Stimulated activated memory B cell treated with anti-CD40 and anti-IgM and Interleukin-4, amounts not matched to agents 10 μg/mL and 1 μg/mL and 100 μg/mL, for 72 hours (primary cell): ENCODE results near the gene SNCAIP.

Source experiments
- ATAC-seq: fragments of 150-1000 bp; cut with Tn5 transposase; 2 replicates; pipeline ENCODE4 v1.10.0; 2021
- H3K27ac Mint-ChIP-seq: one replicate; pipeline ENCODE4 v1.8.0; 2022; ENCODE audit warnings: mild to moderate bottlenecking, mixed read lengths
- H3K27me3 Mint-ChIP-seq: one replicate; pipeline ENCODE4 v1.8.0; 2022; ENCODE audit warnings: mixed read lengths
- H3K36me3 Mint-ChIP-seq: one replicate; pipeline ENCODE4 v1.8.0; 2022; ENCODE audit warnings: mixed read lengths
- H3K4me1 Mint-ChIP-seq: one replicate; pipeline ENCODE4 v1.8.0; 2022; ENCODE audit warnings: mixed read lengths
- H3K4me3 Mint-ChIP-seq: one replicate; pipeline ENCODE4 v1.8.0; 2022; ENCODE audit warnings: mild to moderate bottlenecking, moderate library complexity, mixed read lengths
- H3K9me3 Mint-ChIP-seq: one replicate; pipeline ENCODE4 v1.8.0; 2022; ENCODE audit warnings: mixed read lengths

SNCAIP gene

DNA sequence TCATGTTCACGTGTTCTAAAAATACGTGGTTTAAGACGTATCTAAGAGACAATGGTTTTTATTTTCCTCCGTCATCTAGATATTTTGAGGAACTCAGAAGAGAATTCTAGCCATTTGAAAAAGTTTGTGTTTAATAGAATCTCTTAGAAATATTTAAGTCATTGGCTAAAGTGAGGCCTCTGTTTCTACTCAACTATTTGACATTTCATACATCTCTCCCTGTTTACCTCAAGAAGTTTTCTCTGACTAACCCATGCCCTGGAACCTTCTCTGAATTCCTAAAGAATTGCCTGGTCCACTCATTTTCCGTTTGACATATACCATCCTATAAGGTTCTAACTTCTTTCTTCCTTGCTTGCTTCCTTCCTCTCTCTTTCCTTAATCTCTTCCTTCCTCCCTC, 178.7 kb downstream of the SNCAIP start:
- peaks cover 28% of the 10 kb centered on the region for H3K27me3 Mint-ChIP-seq
- H3K27ac Mint-ChIP-seq = no peak overlapping the region
- H3K9me3 Mint-ChIP-seq = peaks cover 3% of the 10 kb centered on the region
- H3K4me3 Mint-ChIP-seq = no peak overlapping the region
- no peaks in the 10 kb centered on the region for H3K36me3 Mint-ChIP-seq
- no peaks in the 10 kb centered on the region for H3K4me1 Mint-ChIP-seq
- ATAC-seq = no peak

DNA sequence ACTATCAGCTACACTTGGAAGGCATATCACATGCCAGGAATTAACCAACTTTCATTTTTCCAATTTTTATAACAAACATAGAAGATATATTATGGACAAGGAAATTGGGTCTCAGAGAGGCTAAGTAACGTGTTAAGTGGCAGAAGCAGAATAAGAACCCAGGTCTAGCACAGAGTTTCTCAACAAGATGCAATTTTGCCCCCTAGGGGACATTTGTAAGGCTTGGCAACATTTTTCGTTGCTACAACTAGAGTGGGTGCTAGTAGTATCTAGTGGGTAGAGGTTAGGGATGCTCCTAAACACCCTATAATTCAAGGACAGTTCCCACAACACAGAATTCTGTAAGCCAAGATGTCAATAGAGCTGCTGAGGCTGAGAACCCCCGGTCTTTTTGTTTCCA, 180.6 kb downstream of the SNCAIP start:
- Mint-ChIP-seq H3K36me3 (no peaks in the 10 kb centered on the region), H3K4me3 (no peak overlapping the region), H3K27me3 (peaks cover 27% of the 10 kb centered on the region), H3K4me1 (no peaks in the 10 kb centered on the region), H3K9me3 (peaks cover 3% of the 10 kb centered on the region), H3K27ac (no peak overlapping the region)
- peak; percentile 35 for ATAC-seq

- Mint-ChIP-seq H3K4me3 (no peak overlapping the region), H3K4me1 (no peaks in the 10 kb centered on the region), H3K36me3 (no peaks in the 10 kb centered on the region), H3K27ac (no peak overlapping the region), H3K27me3 (peaks cover 26% of the 10 kb centered on the region), H3K9me3 (peaks cover 3% of the 10 kb centered on the region)
- ATAC-seq = peak; percentile 25
Observed at GRCh38 chr5:122493091-122494021, 181.3 kb downstream of the SNCAIP start.

- H3K4me1 Mint-ChIP-seq = no peaks in the 10 kb centered on the region
- H3K27ac Mint-ChIP-seq = no peak overlapping the region
- H3K27me3 Mint-ChIP-seq = peaks cover 26% of the 10 kb centered on the region
- ATAC-seq = no peak
- H3K9me3 Mint-ChIP-seq = peaks cover 3% of the 10 kb centered on the region
- no peaks in the 10 kb centered on the region for H3K36me3 Mint-ChIP-seq
- H3K4me3 Mint-ChIP-seq = no peak overlapping the region
Observed at GRCh38 chr5:122494109-122494508, 182.1 kb downstream of the SNCAIP start.

DNA sequence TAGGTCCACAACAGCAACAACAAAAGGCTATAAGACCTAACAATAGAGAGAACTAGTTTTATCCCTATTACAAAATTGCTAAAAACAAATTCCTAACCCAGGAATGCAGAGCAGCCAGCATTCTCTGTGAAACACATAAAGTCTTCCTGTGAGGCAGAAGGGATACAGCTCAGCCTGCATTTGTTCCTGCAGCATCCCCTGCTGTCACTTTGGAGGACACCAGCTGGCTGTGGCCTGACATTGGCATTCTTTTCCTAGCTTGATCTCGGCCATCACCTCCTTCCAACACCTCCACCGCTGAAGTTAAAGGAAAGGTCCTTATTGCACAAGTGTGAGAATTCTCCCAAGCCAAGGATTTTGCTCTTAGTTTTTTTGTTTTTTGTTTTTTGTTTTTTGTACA, 186.1 kb downstream of the SNCAIP start:
- ATAC-seq = no peak
- no peak overlapping the region for H3K4me3 Mint-ChIP-seq

DNA sequence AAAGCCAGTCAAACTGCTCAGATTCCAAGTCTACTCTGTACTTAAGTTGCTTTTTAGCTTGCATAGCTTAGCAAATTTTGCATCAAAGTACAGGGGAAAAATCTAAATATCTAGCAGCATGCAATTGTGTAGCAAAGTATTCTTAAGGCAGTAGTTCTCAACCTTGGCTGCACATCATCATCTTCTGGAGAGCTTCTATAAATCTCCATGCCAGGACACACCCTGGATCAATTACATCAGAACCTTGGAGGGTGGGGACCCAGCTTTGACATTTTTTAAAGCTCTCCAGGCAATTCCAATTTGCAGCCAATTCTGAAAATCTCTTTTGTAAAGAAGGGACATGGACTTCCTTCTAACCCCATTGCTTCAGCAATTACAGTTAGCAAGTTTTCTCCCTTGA, 187.5 kb downstream of the SNCAIP start:
- Mint-ChIP-seq H3K27ac (no peak overlapping the region), H3K9me3 (no peaks in the 10 kb centered on the region)
- no peak for ATAC-seq

More for the DNA sequence above, 186.1 kb downstream of the SNCAIP start:
- Mint-ChIP-seq H3K36me3 (no peaks in the 10 kb centered on the region), H3K27me3 (peaks cover 34% of the 10 kb centered on the region), H3K9me3 (no peaks in the 10 kb centered on the region), H3K27ac (no peak overlapping the region), H3K4me1 (no peaks in the 10 kb centered on the region)

DNA sequence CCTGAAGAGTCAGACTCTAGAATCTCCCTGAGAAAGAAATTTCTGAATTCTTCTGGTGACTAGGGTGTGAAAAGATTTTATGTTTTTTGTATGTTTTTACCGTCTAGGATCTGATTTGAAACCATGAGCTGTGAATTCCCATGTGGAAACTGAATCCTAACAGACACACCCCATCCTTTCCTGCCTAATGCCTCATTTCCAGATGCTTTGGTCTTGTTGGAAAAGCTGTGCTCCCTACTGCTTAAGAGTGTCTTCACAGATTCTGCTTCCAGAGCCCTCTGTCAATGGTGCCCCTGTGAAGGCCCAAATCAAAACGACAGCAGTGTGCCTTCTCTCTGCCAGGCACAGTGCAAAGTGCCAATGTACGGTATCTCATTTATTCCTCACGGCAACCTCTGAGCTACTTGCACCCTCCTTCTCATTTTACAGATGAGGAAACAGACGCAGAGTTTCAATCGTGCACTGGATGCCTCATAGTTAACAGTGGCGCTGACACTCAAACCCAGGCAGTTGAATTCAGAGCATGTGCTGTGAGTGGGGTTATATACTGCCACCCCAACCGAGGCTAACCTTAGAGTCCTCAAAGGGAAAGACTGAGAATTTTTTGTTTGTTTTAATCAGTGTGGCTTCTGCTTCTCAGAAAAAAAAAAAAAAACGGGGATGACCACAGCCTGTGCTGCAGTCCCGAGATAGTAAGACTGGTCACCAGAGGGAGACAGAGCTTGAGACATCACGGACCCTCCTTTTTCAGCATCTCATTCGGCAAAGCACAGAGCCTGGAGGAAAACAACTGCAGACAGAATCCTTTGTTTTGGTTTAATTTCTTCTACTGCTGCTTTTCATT, 188.4 kb downstream of the SNCAIP start:
- Mint-ChIP-seq H3K36me3 (no peaks in the 10 kb centered on the region), H3K4me3 (no peak overlapping the region), H3K4me1 (no peaks in the 10 kb centered on the region), H3K27ac (no peak overlapping the region), H3K9me3 (no peaks in the 10 kb centered on the region), H3K27me3 (peaks cover 24% of the 10 kb centered on the region)
- no peak for ATAC-seq

More for the DNA sequence above, 187.5 kb downstream of the SNCAIP start:
- H3K27me3 Mint-ChIP-seq = peaks cover 24% of the 10 kb centered on the region
- no peaks in the 10 kb centered on the region for H3K4me1 Mint-ChIP-seq
- no peaks in the 10 kb centered on the region for H3K36me3 Mint-ChIP-seq
- no peak overlapping the region for H3K4me3 Mint-ChIP-seq

- H3K36me3 Mint-ChIP-seq = no peaks in the 10 kb centered on the region
- no peak overlapping the region for H3K4me3 Mint-ChIP-seq
- ATAC-seq = no peak
- H3K9me3 Mint-ChIP-seq = no peaks in the 10 kb centered on the region
- H3K27ac Mint-ChIP-seq = no peak overlapping the region
- H3K27me3 Mint-ChIP-seq = peaks cover 24% of the 10 kb centered on the region
- H3K4me1 Mint-ChIP-seq = no peaks in the 10 kb centered on the region
Observed at GRCh38 chr5:122501089-122501435, 189.0 kb downstream of the SNCAIP start.

DNA sequence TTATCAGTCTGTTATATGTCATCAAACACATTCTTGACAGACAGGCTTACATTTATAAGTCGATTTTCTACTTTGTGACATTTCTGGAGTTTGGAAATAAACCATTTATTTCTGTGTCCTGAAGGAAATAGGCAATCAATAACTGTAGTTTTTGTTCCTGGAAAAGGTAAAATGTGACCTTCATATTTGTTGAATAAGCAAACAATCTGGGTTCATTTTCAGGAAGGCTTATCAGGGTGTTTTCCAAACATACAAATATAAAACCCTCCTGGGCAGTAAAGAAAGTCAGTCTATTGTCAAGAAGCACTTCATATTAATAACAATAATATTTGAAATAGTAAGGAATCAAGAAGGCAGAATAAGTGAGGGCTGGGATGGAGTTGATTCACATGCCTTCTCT, 195.0 kb downstream of the SNCAIP start:
- no peaks in the 10 kb centered on the region for H3K9me3 Mint-ChIP-seq
- no peaks in the 10 kb centered on the region for H3K4me1 Mint-ChIP-seq
- H3K4me3 Mint-ChIP-seq = no peak overlapping the region
- no peaks in the 10 kb centered on the region for H3K36me3 Mint-ChIP-seq
- H3K27me3 Mint-ChIP-seq = peaks cover 10% of the 10 kb centered on the region
- no peak for ATAC-seq
- H3K27ac Mint-ChIP-seq = no peak overlapping the region

- no peak overlapping the region for H3K4me3 Mint-ChIP-seq
- H3K9me3 Mint-ChIP-seq = no peaks in the 10 kb centered on the region
- H3K27me3 Mint-ChIP-seq = peaks cover 10% of the 10 kb centered on the region
- H3K4me1 Mint-ChIP-seq = no peaks in the 10 kb centered on the region
- no peaks in the 10 kb centered on the region for H3K36me3 Mint-ChIP-seq
- H3K27ac Mint-ChIP-seq = no peak overlapping the region
- no peak for ATAC-seq
Observed at GRCh38 chr5:122507581-122507980, 195.5 kb downstream of the SNCAIP start.

GRCh38 chr5:122508623-122509022, 196.6 kb downstream of the SNCAIP start:
- Mint-ChIP-seq H3K9me3 (no peaks in the 10 kb centered on the region), H3K27me3 (peaks cover 10% of the 10 kb centered on the region), H3K27ac (no peak overlapping the region), H3K4me3 (no peak overlapping the region), H3K36me3 (no peaks in the 10 kb centered on the region), H3K4me1 (no peaks in the 10 kb centered on the region)
- ATAC-seq = no peak
